ENCODE measurements around the gene EPHB3. TPM values are rescaled to one million over a fixed set of nuclear protein-coding genes. Genes with fewer than 3 reads are reported as not detected.

EPHB3 gene
- total RNA-seq (2012; rRNA removed): 0.51 and 1.5 TPM in 2 replicates

DNA sequence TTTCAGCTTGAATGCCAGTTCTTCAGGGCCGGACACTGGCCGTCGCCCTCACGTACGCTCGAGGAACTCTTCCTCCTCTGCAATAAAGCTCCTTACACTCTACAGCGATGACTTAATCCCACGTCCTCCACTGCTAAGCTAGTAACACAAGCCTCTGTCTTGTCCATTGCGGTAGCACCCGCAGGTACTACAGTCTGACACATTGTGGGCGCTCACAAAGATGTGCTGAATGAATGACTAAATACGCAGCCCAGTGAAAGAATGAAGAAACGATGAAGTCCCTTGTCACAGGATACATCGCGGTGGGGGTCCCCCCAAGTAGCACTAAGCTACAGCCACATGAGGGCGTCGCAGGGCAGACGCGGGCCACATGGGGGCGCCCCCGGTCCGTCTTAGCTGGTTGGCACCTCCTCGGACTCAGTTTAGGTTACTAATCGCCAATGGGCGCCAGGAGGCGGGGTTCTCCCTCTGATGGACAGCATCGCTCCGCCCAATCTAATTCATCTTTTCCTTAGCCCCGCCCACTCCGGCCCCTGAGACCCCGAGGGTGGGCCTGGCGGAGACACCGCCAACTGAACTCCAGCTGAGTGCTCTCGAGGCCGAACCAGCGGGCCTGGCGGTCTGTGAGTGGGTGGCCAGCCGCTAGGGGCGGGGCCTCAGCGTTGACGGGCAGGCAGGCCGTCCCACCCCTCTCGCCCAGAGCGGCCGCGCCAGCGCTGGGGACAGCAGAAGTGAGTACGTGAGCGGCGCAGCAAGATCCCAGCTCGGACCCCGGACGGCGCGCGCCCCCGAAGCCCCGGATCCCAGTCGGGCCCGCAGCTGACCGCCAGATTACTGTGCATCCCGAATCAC, at the start of gene EPHB3:
Gene EPHB3 (plus strand): TSS at position 725 of the 852 bp plus-strand sequence. CDS start 451 bp downstream, outside the sequence.
- H3K9me3 ChIP-seq (replicated peaks; ENCODE audit: low read length): no peaks in the 10 kb centered on the region
- H3K4me2 ChIP-seq (ENCODE audit: low read length): peak within 1 kb of the TSS; percentile 82
- peak within 1 kb of the TSS; percentile 70 for H3K4me3 ChIP-seq (ENCODE audit: low read length)
- H3K4me1 ChIP-seq (ENCODE audit: control insufficient read depth, insufficient read depth, low read length): peaks cover 21% of the 10 kb centered on the region
- H3K36me3 ChIP-seq (ENCODE audit: insufficient read depth, low read length): no peaks in the 10 kb centered on the region
- H3K27me3 ChIP-seq (ENCODE audit: control insufficient read depth, insufficient read depth, low read length): peaks cover 43% of the 10 kb centered on the region
- H3K9ac ChIP-seq (ENCODE audit: low read depth, low read length): peak within 1 kb of the TSS; percentile 49

DNA sequence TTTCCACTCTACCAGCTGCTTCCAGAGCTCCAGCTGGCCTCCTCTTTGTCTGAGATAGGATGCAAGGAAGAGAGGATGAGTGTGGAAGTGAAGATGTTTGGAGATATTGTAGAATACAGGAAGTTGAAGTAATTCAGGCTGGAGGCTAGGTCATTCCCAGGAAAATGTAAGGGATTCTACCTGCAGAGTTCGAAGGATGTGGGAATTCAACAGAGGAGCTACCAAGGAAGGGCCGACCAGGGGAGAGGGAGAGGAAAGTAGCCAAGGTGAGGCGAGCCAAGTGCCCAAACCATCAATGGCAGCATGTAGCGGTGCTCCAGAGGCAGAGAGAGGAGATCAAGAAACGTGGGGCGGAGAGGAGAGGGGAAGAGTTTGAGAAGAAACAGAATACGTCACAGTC, 49.0 kb upstream of the EPHB3 start:
- Histone ChIP-seq H3K9ac (ENCODE audit: low read depth, low read length) (no peak overlapping the region), H3K36me3 (ENCODE audit: insufficient read depth, low read length) (no peaks in the 10 kb centered on the region), H3K4me2 (ENCODE audit: low read length) (no peak overlapping the region), H3K4me1 (ENCODE audit: control insufficient read depth, insufficient read depth, low read length) (no peaks in the 10 kb centered on the region), H3K4me3 (ENCODE audit: low read length) (no peak overlapping the region), H3K27me3 (ENCODE audit: control insufficient read depth, insufficient read depth, low read length) (peaks cover 89% of the 10 kb centered on the region), H3K9me3 (replicated peaks; ENCODE audit: low read length) (no peaks in the 10 kb centered on the region)

DNA sequence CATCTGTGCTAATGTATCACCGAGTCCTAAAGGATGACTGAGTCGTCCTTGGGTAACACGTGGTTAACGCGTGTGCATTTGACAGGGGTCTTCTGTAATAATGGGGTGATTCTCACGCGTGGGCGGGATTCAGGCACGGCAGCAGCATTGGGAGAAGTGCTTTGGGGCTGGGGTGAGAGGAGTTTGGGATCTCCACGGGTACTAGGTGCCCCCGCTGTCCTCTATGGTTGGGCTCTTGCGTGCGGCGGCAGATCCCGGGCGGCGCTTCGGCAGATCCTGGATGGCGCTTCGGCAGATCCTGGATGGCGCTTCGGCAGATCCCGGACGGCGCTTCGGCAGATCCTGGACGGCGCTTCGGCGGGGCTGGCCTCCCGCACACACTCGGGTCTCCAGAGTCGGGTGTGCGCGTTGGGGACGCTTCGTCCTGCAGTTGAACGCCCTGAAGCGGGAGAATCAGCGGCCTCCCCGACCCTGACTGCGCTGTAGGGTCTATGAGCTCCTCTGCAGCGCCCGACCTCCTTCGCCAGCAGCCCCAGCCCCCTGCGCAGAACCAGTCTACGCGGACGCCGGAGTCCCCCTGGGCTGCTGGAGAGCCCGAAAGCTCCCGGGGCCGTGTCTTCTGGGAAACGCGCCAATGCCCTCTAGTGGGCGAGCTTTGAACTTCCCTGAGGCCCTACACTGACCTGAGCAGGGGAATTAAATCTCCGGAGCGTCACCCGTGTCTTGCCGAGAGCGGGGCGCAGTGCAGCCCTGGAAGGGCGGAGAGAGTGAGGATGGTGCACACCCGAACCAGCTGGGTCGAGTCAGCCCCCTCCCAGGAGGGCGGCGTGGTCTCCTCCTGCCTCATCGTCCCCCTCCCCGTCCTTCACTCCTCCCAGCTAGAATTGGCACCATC, 48.1 kb upstream of the EPHB3 start:
- Histone ChIP-seq H3K36me3 (ENCODE audit: insufficient read depth, low read length) (no peaks in the 10 kb centered on the region), H3K4me3 (ENCODE audit: low read length) (peak overlapping the region; percentile 67), H3K4me1 (ENCODE audit: control insufficient read depth, insufficient read depth, low read length) (no peaks in the 10 kb centered on the region), H3K9me3 (replicated peaks; ENCODE audit: low read length) (no peaks in the 10 kb centered on the region), H3K27me3 (ENCODE audit: control insufficient read depth, insufficient read depth, low read length) (peaks cover 86% of the 10 kb centered on the region), H3K4me2 (ENCODE audit: low read length) (peak overlapping the region; percentile 94), H3K9ac (ENCODE audit: low read depth, low read length) (no peak overlapping the region)

GRCh38 chr3:184514171-184514490, 47.5 kb upstream of the EPHB3 start:
- H3K9ac ChIP-seq (ENCODE audit: low read depth, low read length): no peak overlapping the region
- H3K4me1 ChIP-seq (ENCODE audit: control insufficient read depth, insufficient read depth, low read length): no peaks in the 10 kb centered on the region
- peaks cover 86% of the 10 kb centered on the region for H3K27me3 ChIP-seq (ENCODE audit: control insufficient read depth, insufficient read depth, low read length)
- H3K36me3 ChIP-seq (ENCODE audit: insufficient read depth, low read length): no peaks in the 10 kb centered on the region
- no peak overlapping the region for H3K4me3 ChIP-seq (ENCODE audit: low read length)
- peak overlapping the region; percentile 94 for H3K4me2 ChIP-seq (ENCODE audit: low read length)
- H3K9me3 ChIP-seq (replicated peaks; ENCODE audit: low read length): no peaks in the 10 kb centered on the region

- Histone ChIP-seq H3K4me2 (ENCODE audit: low read length) (peak overlapping the region; percentile 4), H3K9me3 (replicated peaks; ENCODE audit: low read length) (no peaks in the 10 kb centered on the region), H3K4me3 (ENCODE audit: low read length) (no peak overlapping the region), H3K4me1 (ENCODE audit: control insufficient read depth, insufficient read depth, low read length) (peaks cover 19% of the 10 kb centered on the region), H3K27me3 (ENCODE audit: control insufficient read depth, insufficient read depth, low read length) (peaks cover 68% of the 10 kb centered on the region), H3K36me3 (ENCODE audit: insufficient read depth, low read length) (no peaks in the 10 kb centered on the region), H3K9ac (ENCODE audit: low read depth, low read length) (no peak overlapping the region)
Observed at GRCh38 chr3:184523825-184524615, 37.6 kb upstream of the EPHB3 start.

DNA sequence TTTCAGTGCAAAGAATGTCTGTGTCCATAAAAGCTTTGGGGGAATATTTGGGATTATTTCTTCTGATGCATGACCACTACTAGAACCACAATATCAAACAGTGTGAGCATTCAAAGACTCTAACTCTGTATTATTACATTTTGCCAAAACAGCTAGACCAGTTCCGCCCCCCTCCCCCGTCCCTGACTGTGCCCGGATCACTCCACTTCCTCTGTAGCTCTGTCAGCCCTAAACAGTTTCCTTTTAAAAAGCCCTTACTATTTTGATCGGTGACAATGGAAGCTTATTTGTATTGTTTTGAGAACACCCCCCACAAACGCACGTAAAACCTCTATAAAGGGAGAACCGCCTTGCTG, 36.6 kb upstream of the EPHB3 start:
- Histone ChIP-seq H3K4me1 (ENCODE audit: control insufficient read depth, insufficient read depth, low read length) (peaks cover 19% of the 10 kb centered on the region), H3K9ac (ENCODE audit: low read depth, low read length) (peak overlapping the region; percentile 30), H3K4me3 (ENCODE audit: low read length) (peak overlapping the region; percentile 69), H3K4me2 (ENCODE audit: low read length) (peak overlapping the region; percentile 90), H3K9me3 (replicated peaks; ENCODE audit: low read length) (no peaks in the 10 kb centered on the region), H3K36me3 (ENCODE audit: insufficient read depth, low read length) (no peaks in the 10 kb centered on the region), H3K27me3 (ENCODE audit: control insufficient read depth, insufficient read depth, low read length) (peaks cover 74% of the 10 kb centered on the region)

DNA sequence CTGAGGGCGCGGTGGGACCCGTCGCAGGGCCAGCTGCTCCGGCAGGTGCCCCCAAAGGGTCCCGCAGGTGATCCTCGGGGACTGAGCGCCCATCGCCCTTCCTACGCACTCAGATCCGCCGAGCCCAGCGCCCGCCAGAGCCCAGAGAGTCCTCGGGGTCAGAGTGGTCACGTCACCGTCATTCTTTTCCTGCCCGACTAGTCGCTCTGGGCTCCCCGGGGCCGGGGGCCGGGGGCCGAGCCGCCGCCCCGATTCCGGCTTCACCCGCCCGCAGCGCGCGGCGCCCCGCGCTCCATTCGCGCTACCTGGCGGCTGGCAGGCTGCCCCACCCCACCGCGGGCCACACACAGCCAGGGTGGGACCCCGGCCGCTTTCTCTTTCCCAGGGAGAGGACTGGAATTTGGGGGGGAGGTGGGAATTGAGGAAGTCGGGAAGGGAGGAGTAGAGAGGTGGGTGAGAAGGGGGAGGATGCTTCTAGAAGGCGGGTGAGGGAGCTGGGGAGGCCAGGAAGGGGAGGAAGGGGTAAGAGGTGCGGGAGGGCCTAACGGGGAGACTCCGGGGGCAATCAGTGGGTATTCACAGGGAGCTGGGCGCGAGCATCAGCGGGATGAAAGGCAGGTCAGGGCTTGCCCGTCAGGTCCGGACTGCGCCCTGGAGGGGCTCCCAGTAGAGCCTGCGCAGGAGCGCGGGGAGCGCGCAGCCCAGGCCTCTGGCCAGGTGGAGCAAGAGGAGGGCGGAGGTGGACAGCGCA, 36.1 kb upstream of the EPHB3 start:
- Histone ChIP-seq H3K9me3 (replicated peaks; ENCODE audit: low read length) (no peaks in the 10 kb centered on the region), H3K4me3 (ENCODE audit: low read length) (peak overlapping the region; percentile 69), H3K9ac (ENCODE audit: low read depth, low read length) (peak overlapping the region; percentile 30), H3K4me2 (ENCODE audit: low read length) (peak overlapping the region; percentile 90), H3K4me1 (ENCODE audit: control insufficient read depth, insufficient read depth, low read length) (peaks cover 19% of the 10 kb centered on the region), H3K27me3 (ENCODE audit: control insufficient read depth, insufficient read depth, low read length) (peaks cover 76% of the 10 kb centered on the region), H3K36me3 (ENCODE audit: insufficient read depth, low read length) (no peaks in the 10 kb centered on the region)

DNA sequence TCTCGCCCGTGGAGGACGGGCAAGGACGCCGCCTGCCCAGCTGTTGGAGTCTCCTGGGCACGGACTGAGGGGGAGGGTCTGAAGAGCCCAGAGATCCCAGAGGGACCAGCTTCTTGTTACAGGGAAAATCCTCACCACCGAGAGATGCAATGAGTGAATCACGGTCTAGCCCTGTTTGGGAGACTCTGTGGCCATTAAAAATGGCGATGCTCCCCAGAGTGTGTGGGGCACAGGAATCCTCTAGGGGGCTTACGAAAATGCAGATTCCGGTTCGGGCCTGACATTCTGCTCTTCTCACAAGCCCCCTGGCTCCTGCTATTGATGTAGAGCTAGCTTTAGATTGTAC, 35.5 kb upstream of the EPHB3 start:
- Histone ChIP-seq H3K27me3 (ENCODE audit: control insufficient read depth, insufficient read depth, low read length) (peaks cover 81% of the 10 kb centered on the region), H3K4me1 (ENCODE audit: control insufficient read depth, insufficient read depth, low read length) (peaks cover 19% of the 10 kb centered on the region), H3K9ac (ENCODE audit: low read depth, low read length) (no peak overlapping the region), H3K4me2 (ENCODE audit: low read length) (peak overlapping the region; percentile 90), H3K4me3 (ENCODE audit: low read length) (peak overlapping the region; percentile 69), H3K9me3 (replicated peaks; ENCODE audit: low read length) (no peaks in the 10 kb centered on the region), H3K36me3 (ENCODE audit: insufficient read depth, low read length) (no peaks in the 10 kb centered on the region)

GRCh38 chr3:184531626-184532280, 29.8 kb upstream of the EPHB3 start:
- no peak overlapping the region for H3K9ac ChIP-seq (ENCODE audit: low read depth, low read length)
- H3K9me3 ChIP-seq (replicated peaks; ENCODE audit: low read length): no peaks in the 10 kb centered on the region
- peaks cover 68% of the 10 kb centered on the region for H3K27me3 ChIP-seq (ENCODE audit: control insufficient read depth, insufficient read depth, low read length)
- no peaks in the 10 kb centered on the region for H3K36me3 ChIP-seq (ENCODE audit: insufficient read depth, low read length)
- H3K4me2 ChIP-seq (ENCODE audit: low read length): no peak overlapping the region
- H3K4me1 ChIP-seq (ENCODE audit: control insufficient read depth, insufficient read depth, low read length): no peaks in the 10 kb centered on the region
- no peak overlapping the region for H3K4me3 ChIP-seq (ENCODE audit: low read length)

DNA sequence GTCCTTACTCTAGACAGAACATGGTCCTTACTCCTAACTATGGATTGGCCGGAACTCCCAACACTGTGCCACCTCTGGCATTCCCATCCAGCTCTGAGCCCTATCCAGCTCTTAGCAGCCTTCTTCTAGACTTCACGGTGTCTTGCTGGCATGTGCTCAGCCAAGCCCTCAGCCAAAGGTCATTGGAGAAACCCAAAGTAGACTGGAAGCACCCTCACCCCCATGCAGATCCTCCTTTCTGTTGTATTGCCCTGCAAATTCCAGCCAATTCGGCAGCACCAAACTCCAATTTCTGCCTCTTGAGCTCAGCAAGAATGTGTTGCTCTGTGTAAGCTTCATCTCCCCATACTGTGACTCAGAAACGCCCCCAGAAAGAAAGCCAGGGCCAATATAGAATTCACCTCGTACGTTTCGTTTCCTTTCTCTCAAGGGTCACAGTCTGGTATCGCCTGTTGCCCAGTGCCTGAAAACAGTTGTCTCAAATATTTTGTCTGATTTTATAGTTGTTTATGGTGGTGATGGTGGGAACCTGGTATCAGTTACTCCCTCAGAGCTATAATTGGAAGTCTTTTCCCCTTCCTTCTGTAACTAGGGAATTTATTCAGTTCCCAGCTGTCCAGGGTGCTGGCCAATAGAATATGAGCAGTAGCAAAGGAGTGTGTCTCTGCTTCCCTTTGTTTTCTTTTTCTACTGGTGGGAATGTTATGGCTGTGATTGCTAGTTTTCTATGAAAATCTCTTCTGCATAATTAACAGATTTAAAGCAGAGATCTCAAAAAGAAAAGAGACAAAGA, 28.4 kb upstream of the EPHB3 start:
- Histone ChIP-seq H3K9ac (ENCODE audit: low read depth, low read length) (no peak overlapping the region), H3K4me2 (ENCODE audit: low read length) (no peak overlapping the region), H3K27me3 (ENCODE audit: control insufficient read depth, insufficient read depth, low read length) (peaks cover 73% of the 10 kb centered on the region)

More for the DNA sequence above, 28.4 kb upstream of the EPHB3 start:
- H3K4me3 ChIP-seq (ENCODE audit: low read length): no peak overlapping the region
- no peaks in the 10 kb centered on the region for H3K4me1 ChIP-seq (ENCODE audit: control insufficient read depth, insufficient read depth, low read length)
- H3K9me3 ChIP-seq (replicated peaks; ENCODE audit: low read length): no peaks in the 10 kb centered on the region
- no peaks in the 10 kb centered on the region for H3K36me3 ChIP-seq (ENCODE audit: insufficient read depth, low read length)
